ENCODE measurements around the gene SUOX. TPM values are rescaled to one million over a fixed set of nuclear protein-coding genes. Genes with fewer than 3 reads are reported as not detected.

The SUOX gene
- total RNA-seq, result 6.5 and 12.3 TPM in 2 replicates

GRCh38 chr12:55996715-55997534, at the start of gene SUOX:
TSS of gene SUOX (plus strand) at chr12:55997276. CDS start at chr12:56002222, 4,946 bp downstream.

GRCh38 chr12:55965941-55966407, 31.1 kb upstream of the SUOX start, which contains the start of gene PMEL:
TSS of gene PMEL (minus strand) at chr12:55966042. CDS start at chr12:55966011, 31 bp downstream.

GRCh38 chr12:55966408-55967281, 30.4 kb upstream of the SUOX start, which contains the start of gene CDK2:
TSS of gene CDK2 (plus strand) at chr12:55966830. CDS start at chr12:55967009, 179 bp downstream.

GRCh38 chr12:55973599-55974307, 23.3 kb upstream of the SUOX start, which contains the start of gene RAB5B:
TSS of gene RAB5B (plus strand) at chr12:55974078. CDS start at chr12:55986961, 12,883 bp downstream.

GRCh38 chr12:56020423-56021184, 23.5 kb downstream of the SUOX start, which contains the start of gene IKZF4:
TSS of gene IKZF4 (plus strand) at chr12:56021043. CDS start at chr12:56021494, 451 bp downstream.

GRCh38 chr12:56041552-56042429, 44.7 kb downstream of the SUOX start, which contains the start of gene RPS26:
TSS of gene RPS26 (plus strand) at chr12:56041918. CDS start at chr12:56042167, 249 bp downstream.

Other genes starting within 250 kb of the SUOX start
- 87.5 and 139 TPM in 2 replicates for gene SARNP, start 179.6 kb upstream of the SUOX start, total RNA-seq
- 21.0 and 62.7 TPM in 2 replicates for gene ORMDL2, start 179.2 kb upstream of the SUOX start, total RNA-seq
- 40.2 and 54.4 TPM in 2 replicates for gene DNAJC14, start 167.7 kb upstream of the SUOX start, total RNA-seq
- gene MMP19, start 154.3 kb upstream of the SUOX start, total RNA-seq, result 0.49 and 1.4 TPM in 2 replicates
- 27.3 and 33.2 TPM in 2 replicates for gene PYM1, start 69.4 kb upstream of the SUOX start, total RNA-seq
- 29.0 and 37.6 TPM in 2 replicates for gene DGKA, start 66.1 kb upstream of the SUOX start, total RNA-seq
- 0.38 and 0.81 TPM in 2 replicates for gene PMEL, start 31.2 kb upstream of the SUOX start, total RNA-seq
- gene CDK2, start 30.4 kb upstream of the SUOX start, total RNA-seq, result 27.1 and 35.3 TPM in 2 replicates
- 30.6 and 52.0 TPM in 2 replicates for gene RAB5B, start 23.2 kb upstream of the SUOX start, total RNA-seq
- gene IKZF4, start 23.8 kb downstream of the SUOX start, total RNA-seq, result 0.16 and 0.25 TPM in 2 replicates
- gene RPS26, start 44.6 kb downstream of the SUOX start, total RNA-seq, result 32.6 and 61.2 TPM in 2 replicates
- 0.63 TPM in 1 of 2 replicates, not detected in the other for gene ERBB3, start 82.9 kb downstream of the SUOX start, total RNA-seq
- gene PA2G4, start 107.3 kb downstream of the SUOX start, total RNA-seq, result 114 and 216 TPM in 2 replicates
- gene RPL41, start 119.4 kb downstream of the SUOX start, total RNA-seq, result 2,621 and 2,969 TPM in 2 replicates
- 4.4 and 6.4 TPM in 2 replicates for gene ZC3H10, start 121.0 kb downstream of the SUOX start, total RNA-seq
- gene ESYT1, start 131.0 kb downstream of the SUOX start, total RNA-seq, result 328 and 362 TPM in 2 replicates
- gene MYL6B, start 155.3 kb downstream of the SUOX start, total RNA-seq, result 69.4 and 71.4 TPM in 2 replicates
- 3,299 and 3,963 TPM in 2 replicates for gene MYL6, start 161.1 kb downstream of the SUOX start, total RNA-seq
- 38.0 and 56.8 TPM in 2 replicates for gene SMARCC2, start 192.2 kb downstream of the SUOX start, total RNA-seq
- gene RNF41, start 224.6 kb downstream of the SUOX start, total RNA-seq, result 68.5 and 138 TPM in 2 replicates
- 24.9 and 27.2 TPM in 2 replicates for gene NABP2, start 227.1 kb downstream of the SUOX start, total RNA-seq
- 0.38 TPM in 1 of 2 replicates, not detected in the other for gene SLC39A5, start 232.8 kb downstream of the SUOX start, total RNA-seq

Data from bladder microvascular endothelial cell (primary cell).